Measurements from ENCODE around the gene RAP1A. TPM values are rescaled to one million over a fixed set of nuclear protein-coding genes. Genes with fewer than 3 reads are reported as not detected.

RAP1A gene
- total RNA-seq, 4 donors from 2014 or later, result 61.4 to 167 (median 95.0) TPM

DNA sequence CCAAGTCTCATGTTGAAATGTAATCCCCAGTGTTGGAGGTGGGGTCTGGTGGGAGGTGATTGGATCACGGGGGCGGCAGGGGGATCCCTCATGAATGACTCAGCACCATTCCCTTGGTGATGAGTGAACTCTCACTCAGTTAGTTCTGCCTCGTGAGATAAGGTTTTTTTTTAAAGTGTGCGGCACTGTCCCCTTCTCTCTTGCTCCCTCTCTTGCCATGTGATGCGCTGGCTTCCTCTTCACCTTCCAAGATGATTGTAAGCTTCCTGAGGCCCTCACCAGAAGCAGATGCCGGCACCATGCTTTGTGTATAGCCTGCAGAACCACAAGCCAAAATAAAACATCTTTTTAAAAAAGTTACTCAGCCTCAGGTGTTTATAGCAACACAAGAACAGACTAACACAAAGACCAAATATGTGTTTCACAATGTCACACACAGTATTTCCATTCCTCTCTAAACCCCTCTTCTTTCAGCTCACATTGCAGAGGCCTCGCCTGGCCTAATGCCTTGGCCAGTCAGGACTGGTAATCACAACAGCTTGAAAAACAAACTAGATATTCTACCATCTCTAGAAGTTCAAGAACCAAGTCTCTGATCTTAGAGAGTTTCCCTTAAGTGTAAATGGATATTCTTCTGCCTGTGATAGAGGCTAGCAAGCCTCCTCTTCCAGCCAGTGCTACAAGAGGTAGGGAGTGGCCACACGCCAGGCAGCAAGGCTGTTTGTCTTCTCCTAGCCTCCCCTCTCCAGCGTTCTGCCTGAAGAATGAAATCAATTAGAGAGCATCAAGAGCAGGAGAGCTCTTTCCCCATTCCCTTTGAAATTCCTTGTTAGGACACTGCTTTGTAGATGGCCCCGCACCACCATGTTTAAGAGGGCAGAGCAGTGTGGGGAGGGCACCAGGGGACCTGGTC, 19.6 kb upstream of the RAP1A start:
- TF ChIP-seq, protein P1, sequence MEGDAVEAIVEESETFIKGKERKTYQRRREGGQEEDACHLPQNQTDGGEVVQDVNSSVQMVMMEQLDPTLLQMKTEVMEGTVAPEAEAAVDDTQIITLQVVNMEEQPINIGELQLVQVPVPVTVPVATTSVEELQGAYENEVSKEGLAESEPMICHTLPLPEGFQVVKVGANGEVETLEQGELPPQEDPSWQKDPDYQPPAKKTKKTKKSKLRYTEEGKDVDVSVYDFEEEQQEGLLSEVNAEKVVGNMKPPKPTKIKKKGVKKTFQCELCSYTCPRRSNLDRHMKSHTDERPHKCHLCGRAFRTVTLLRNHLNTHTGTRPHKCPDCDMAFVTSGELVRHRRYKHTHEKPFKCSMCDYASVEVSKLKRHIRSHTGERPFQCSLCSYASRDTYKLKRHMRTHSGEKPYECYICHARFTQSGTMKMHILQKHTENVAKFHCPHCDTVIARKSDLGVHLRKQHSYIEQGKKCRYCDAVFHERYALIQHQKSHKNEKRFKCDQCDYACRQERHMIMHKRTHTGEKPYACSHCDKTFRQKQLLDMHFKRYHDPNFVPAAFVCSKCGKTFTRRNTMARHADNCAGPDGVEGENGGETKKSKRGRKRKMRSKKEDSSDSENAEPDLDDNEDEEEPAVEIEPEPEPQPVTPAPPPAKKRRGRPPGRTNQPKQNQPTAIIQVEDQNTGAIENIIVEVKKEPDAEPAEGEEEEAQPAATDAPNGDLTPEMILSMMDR (IDR thresholded peaks at IDR 0.05; ENCODE audit: low read depth), result no peak

GRCh38 chr1:111600886-111601386, 18.7 kb upstream of the RAP1A start:
- TF ChIP-seq, protein P1 (IDR thresholded peaks at IDR 0.05; ENCODE audit: low read depth), result no peak

- TF ChIP-seq, protein P1 (IDR thresholded peaks at IDR 0.05; ENCODE audit: low read depth), result no peak
Observed at GRCh38 chr1:111602302-111602701, 17.3 kb upstream of the RAP1A start.

- TF ChIP-seq, protein P1 (IDR thresholded peaks at IDR 0.05; ENCODE audit: low read depth), result no peak
Observed at GRCh38 chr1:111602974-111603373, 16.6 kb upstream of the RAP1A start.

GRCh38 chr1:111603979-111604378, 15.6 kb upstream of the RAP1A start:
- TF ChIP-seq, protein P1 (IDR thresholded peaks at IDR 0.05; ENCODE audit: low read depth), result no peak

- TF ChIP-seq, protein P1 (IDR thresholded peaks at IDR 0.05; ENCODE audit: low read depth), result no peak
Observed at GRCh38 chr1:111604931-111605330, 14.7 kb upstream of the RAP1A start.

DNA sequence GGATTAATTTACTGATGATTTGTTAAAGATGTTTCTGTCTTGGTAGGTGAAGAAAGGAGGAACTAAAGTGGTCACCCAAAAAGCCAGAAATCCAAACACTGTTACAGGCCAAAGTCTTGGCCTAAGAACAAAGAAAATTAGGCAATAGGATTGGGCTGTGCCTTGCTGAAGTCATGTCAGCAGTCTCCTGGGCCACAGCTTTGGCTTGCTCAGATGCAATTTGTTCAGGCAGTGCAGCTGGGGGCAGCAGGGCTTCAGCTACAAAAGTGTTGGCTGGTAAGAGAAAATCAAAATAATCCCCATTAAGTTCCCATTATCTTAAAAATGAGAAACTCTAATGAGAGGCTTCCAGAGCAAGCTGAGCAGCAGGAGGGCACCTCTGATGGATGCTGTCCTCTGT, 14.0 kb upstream of the RAP1A start:
- TF ChIP-seq, protein P1 (IDR thresholded peaks at IDR 0.05; ENCODE audit: low read depth), result no peak
